HG03175 (cell line): ENCODE measurements around the gene FAM3B.

Source experiments
- ATAC-seq: cut with Tn5 transposase; IDR thresholded peaks from one replicate; pipeline ENCODE4 v1.9.1; 2021; ENCODE audit warnings: mild to moderate bottlenecking, moderate library complexity; ENCODE audit not compliant: unreplicated experiment

Gene FAM3B

GRCh38 chr21:41318218-41318617 is 1.6 kb downstream of the FAM3B start:
- no peak for ATAC-seq

GRCh38 chr21:41319273-41319672 is 2.7 kb downstream of the FAM3B start:
- ATAC-seq, result no peak

GRCh38 chr21:41321211-41321907 is 4.8 kb downstream of the FAM3B start:
- ATAC-seq, result no peak

GRCh38 chr21:41321908-41322495 is 5.4 kb downstream of the FAM3B start:
- ATAC-seq, result no peak

- ATAC-seq, result no peak
These were observed 6.1 kb downstream of the FAM3B start for GRCh38 chr21:41322496-41323382.

- no peak for ATAC-seq
These were observed 8.7 kb downstream of the FAM3B start for GRCh38 chr21:41325138-41325912.

GRCh38 chr21:41326414-41327080 is 9.9 kb downstream of the FAM3B start:
- ATAC-seq, result no peak

GRCh38 chr21:41327753-41328152 is 11.2 kb downstream of the FAM3B start:
- no peak for ATAC-seq

- no peak for ATAC-seq
These were observed 12.3 kb downstream of the FAM3B start for GRCh38 chr21:41328660-41329607.

GRCh38 chr21:41333752-41334151 is 17.2 kb downstream of the FAM3B start:
- ATAC-seq, result no peak

GRCh38 chr21:41337515-41337914 is 20.9 kb downstream of the FAM3B start:
- no peak for ATAC-seq

GRCh38 chr21:41338455-41338854 is 21.9 kb downstream of the FAM3B start:
- no peak for ATAC-seq

- no peak for ATAC-seq
These were observed 25.4 kb downstream of the FAM3B start for GRCh38 chr21:41342035-41342434.

GRCh38 chr21:41344146-41344545 is 27.5 kb downstream of the FAM3B start:
- ATAC-seq, result no peak

GRCh38 chr21:41345356-41345755 is 28.8 kb downstream of the FAM3B start:
- ATAC-seq, result no peak

GRCh38 chr21:41345934-41346685 is 29.5 kb downstream of the FAM3B start:
- no peak for ATAC-seq

- no peak for ATAC-seq
These were observed 30.2 kb downstream of the FAM3B start for GRCh38 chr21:41346758-41347157.

- no peak for ATAC-seq
These were observed 31.8 kb downstream of the FAM3B start for GRCh38 chr21:41348434-41348833.

- no peak for ATAC-seq
These were observed 32.5 kb downstream of the FAM3B start for GRCh38 chr21:41349126-41349525.
